SU-DHL-6 (cell line): ENCODE results near the gene TMED10.

Source experiments
- H2AFZ ChIP-seq: fragments of 200-600 bp; sonication (generic); 2 replicates; pipeline ENCODE4 v1.6.1; 2014; ENCODE audit warnings: low read depth, mild to moderate bottlenecking, moderate library complexity, mixed read lengths, antibody characterized with exemption, low read length; ENCODE audit not compliant: severe bottlenecking
- H3F3A ChIP-seq: fragments of 200-600 bp; shearing (Covaris generic); 2 replicates; pipeline ENCODE4 v1.6.0; 2016; ENCODE audit warnings: antibody characterized with exemption, mild to moderate bottlenecking; ENCODE audit not compliant: insufficient read depth
- H3K27ac ChIP-seq: fragments of 200-600 bp; sonication (generic); 2 replicates; pipeline ENCODE4 v1.5.1; 2016; ENCODE audit warnings: low read depth, mild to moderate bottlenecking, low read length, moderate library complexity, mixed read lengths
- H3K27me3 ChIP-seq: fragments of 200-600 bp; sonication (generic), shearing (Covaris generic); 2 replicates; pipeline ENCODE4 v1.6.0; 2014; ENCODE audit warnings: mild to moderate bottlenecking, low read length
- H3K36me3 ChIP-seq: fragments of 200-600 bp; sonication (generic); 2 replicates; pipeline ENCODE4 v1.6.1; 2014; ENCODE audit warnings: mild to moderate bottlenecking, low read length, mixed read lengths
- H3K4me2 ChIP-seq: fragments of 300-600, 200-600 bp; shearing (Covaris generic), sonication (generic); 2 replicates; pipeline ENCODE4 v1.6.0; 2014; ENCODE audit warnings: low read length, low read depth, mild to moderate bottlenecking; ENCODE audit not compliant: poor library complexity, severe bottlenecking
- H3K4me3 ChIP-seq: fragments of 200-600 bp; sonication (generic); 2 replicates; pipeline ENCODE4 v1.5.1; 2014; ENCODE audit warnings: antibody characterized with exemption, low read length, mild to moderate bottlenecking, mixed read lengths; ENCODE audit not compliant: insufficient read depth, poor library complexity, severe bottlenecking
- H3K79me2 ChIP-seq: fragments of 200-600 bp; sonication (generic); 2 replicates; pipeline ENCODE4 v1.6.1; 2014; ENCODE audit warnings: mild to moderate bottlenecking, low read length, moderate library complexity; ENCODE audit not compliant: insufficient read depth
- H3K9ac ChIP-seq: fragments of 200-600 bp; sonication (generic); 2 replicates; pipeline ENCODE4 v1.7.0; 2014; ENCODE audit warnings: mild to moderate bottlenecking, low read length
- H3K9me2 ChIP-seq: fragments of 200-600 bp; sonication (generic); replicated peaks from 2 replicates; pipeline ENCODE4 v1.6.1; 2014; ENCODE audit warnings: low read length; ENCODE audit not compliant: insufficient read depth
- H3K9me3 ChIP-seq: fragments of 200-600 bp; sonication (generic); 2 replicates; pipeline ENCODE4 v1.6.1; 2014; ENCODE audit warnings: low read length, mixed read lengths; ENCODE audit not compliant: insufficient read depth
- H4K20me1 ChIP-seq: fragments of 200-600 bp; sonication (generic); 2 replicates; pipeline ENCODE4 v1.6.1; 2014; ENCODE audit warnings: low read depth, mild to moderate bottlenecking, antibody characterized with exemption, low read length, moderate library complexity, mixed read lengths
- CTCF ChIP-seq: fragments of 200-600 bp; sonication (generic); IDR thresholded peaks from one replicate; pipeline ENCODE4 v1.5.1; 2017; ENCODE audit warnings: antibody characterized with exemption, mild to moderate bottlenecking, low read length, moderate library complexity; ENCODE audit not compliant: insufficient read depth, poor library complexity, severe bottlenecking
- EZH2phosphoT487 ChIP-seq: fragments of 200-600 bp; sonication (generic), shearing (Covaris generic); conservative IDR thresholded peaks from 2 replicates; pipeline ENCODE4 v1.6.1; 2018; ENCODE audit warnings: mild to moderate bottlenecking, antibody characterized with exemption, low read length, moderate library complexity, mixed read lengths

The TMED10 gene

GRCh38 chr14:75176142-75176820 is at the start of gene TMED10:
Gene TMED10, minus strand, starts transcription at chr14:75176612. Its CDS starts 33 bp downstream, at chr14:75176579.
- no peaks in the 10 kb centered on the region for H3K9me2 ChIP-seq
- peaks cover 8% of the 10 kb centered on the region; the same call in 1 of the 2 replicates for H3F3A ChIP-seq
- peak within 1 kb of the TSS; percentile 85 for H2AFZ ChIP-seq
- H3K9me3 ChIP-seq: no peaks in the 10 kb centered on the region
- H3K4me2 ChIP-seq: peak within 1 kb of the TSS; percentile 68
- H3K36me3 ChIP-seq: no peaks in the 10 kb centered on the region
- peak within 1 kb of the TSS; percentile 89 for H3K27ac ChIP-seq
- H4K20me1 ChIP-seq: no peaks in the 10 kb centered on the region; the same call in 1 of the 2 replicates
- peak within 1 kb of the TSS; percentile 64 for H3K4me3 ChIP-seq
- H3K9ac ChIP-seq: peak within 1 kb of the TSS; percentile 65
- peaks cover 46% of the 10 kb centered on the region for H3K79me2 ChIP-seq
- H3K27me3 ChIP-seq: no peaks in the 10 kb centered on the region
- TF ChIP-seq CTCF (no peak), EZH2phosphoT487 (no peak)

GRCh38 chr14:75224561-75224960 is 48.1 kb upstream of the TMED10 start:
- no peak for TF ChIP-seq CTCF
- no peak for TF ChIP-seq EZH2phosphoT487
- Histone ChIP-seq H3F3A (no peaks in the 10 kb centered on the region), H3K4me2 (no peak overlapping the region), H3K9ac (no peak overlapping the region), H3K9me3 (no peaks in the 10 kb centered on the region), H3K9me2 (no peaks in the 10 kb centered on the region), H2AFZ (no peak overlapping the region), H3K27me3 (no peaks in the 10 kb centered on the region), H3K27ac (no peak overlapping the region), H3K4me3 (no peak overlapping the region), H3K79me2 (no peaks in the 10 kb centered on the region), H4K20me1 (no peaks in the 10 kb centered on the region), H3K36me3 (no peaks in the 10 kb centered on the region)

- H3K79me2 ChIP-seq: no peaks in the 10 kb centered on the region
- no peaks in the 10 kb centered on the region for H3K36me3 ChIP-seq
- no peaks in the 10 kb centered on the region for H3F3A ChIP-seq
- H2AFZ ChIP-seq: no peak overlapping the region
- H3K4me2 ChIP-seq: no peak overlapping the region
- H3K9me2 ChIP-seq: no peaks in the 10 kb centered on the region
- no peak overlapping the region for H3K27ac ChIP-seq
- no peaks in the 10 kb centered on the region for H4K20me1 ChIP-seq
- H3K9ac ChIP-seq: no peak overlapping the region
- no peaks in the 10 kb centered on the region for H3K27me3 ChIP-seq
- no peak for TF ChIP-seq CTCF
- TF ChIP-seq EZH2phosphoT487: no peak
- H3K9me3 ChIP-seq: no peaks in the 10 kb centered on the region
- H3K4me3 ChIP-seq: no peak overlapping the region
Measured at GRCh38 chr14:75223664-75224154, 47.3 kb upstream of the TMED10 start.
